ENCODE measurements around the gene PRDM7.
"Not testable (repeated sequence)": the region's sequence is repeated elsewhere in the genome, so short reads cannot be mapped to it uniquely, and the experiment has no call there.

PRDM7 gene

GRCh38 chr16:90011508-90011819, 65.7 kb downstream of the PRDM7 start:
- DNase-seq = no peak

GRCh38 chr16:90010676-90011507, 66.2 kb downstream of the PRDM7 start:
- DNase-seq = no peak

- DNase-seq = no peak
These were observed 67.8 kb downstream of the PRDM7 start for GRCh38 chr16:90009172-90009899.

GRCh38 chr16:90008708-90009145, 68.4 kb downstream of the PRDM7 start:
- DNase-seq = peak; percentile 74 to 81

- not testable (repeated sequence) for DNase-seq
These were observed 69.4 kb downstream of the PRDM7 start for GRCh38 chr16:90007635-90008234.

- no peak for DNase-seq
These were observed 70.1 kb downstream of the PRDM7 start for GRCh38 chr16:90007015-90007414.

All from activated T-cell treated with anti-CD3 and anti-CD28 coated beads, Interleukin-2, amount 50 U/mL, for 48 hours (primary cell).